Measurements from ENCODE around the gene ERF. TPM values are rescaled to one million over a fixed set of nuclear protein-coding genes. Genes with fewer than 3 reads are reported as not detected.

The ERF gene
- total and polyA plus RNA-seq, 2 donors (not counting 1 experiment from before 2014, with no cell fraction given): 48.6 to 51.5 TPM

DNA sequence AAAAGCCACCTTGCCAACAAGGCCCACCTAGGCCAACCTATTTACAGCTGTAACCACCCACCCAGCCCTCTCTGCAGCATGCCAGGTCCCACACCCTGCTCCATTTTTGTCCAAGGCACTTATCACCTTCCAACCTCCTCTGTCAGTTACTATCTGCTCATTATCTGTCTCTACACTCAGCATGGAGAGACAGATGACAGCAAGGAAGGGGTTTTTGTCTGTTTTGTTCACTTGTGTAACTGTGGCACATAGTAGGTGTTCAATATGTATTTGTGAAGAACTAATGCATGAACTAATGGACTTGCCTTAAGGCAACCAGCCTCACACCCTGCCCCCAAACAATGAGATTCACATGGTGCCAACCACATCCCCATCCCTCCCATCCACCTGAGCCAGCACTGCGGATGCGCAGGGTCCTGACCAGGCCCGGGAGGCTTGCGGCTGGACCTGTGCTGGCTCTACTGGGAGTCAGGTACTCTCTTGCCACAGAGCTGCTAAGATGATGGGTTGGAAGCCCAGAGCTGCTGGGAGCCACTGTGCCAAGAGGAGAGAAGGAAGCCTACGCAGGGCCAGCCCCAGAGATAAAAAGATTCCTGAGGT is 54.7 kb downstream of the ERF start:
- peak overlapping the region in 4 of 5 experiments; percentile 27 to 54 (median 48) for H3K4me3 ChIP-seq (ENCODE audit: control extremely low read depth in 1 of 5, extremely low read depth in 1 of 5, insufficient read depth in 1 of 5, low read depth in 2 of 5, low read length in 4 of 5)
- H3K27me3 ChIP-seq (replicated peaks in 1 of 4; ENCODE audit: control extremely low read depth in 1 of 4, control insufficient read depth in 3 of 4, insufficient read depth in 4 of 4, low read length in 3 of 4): no peaks in the 10 kb centered on the region
- H4K20me1 ChIP-seq (ENCODE audit: control insufficient read depth, insufficient read depth, low read length, poor library complexity, severe bottlenecking): peaks cover 38% of the 10 kb centered on the region
- ATAC-seq (ENCODE audit: low read depth): no peak
- peaks cover 0 to 7% (median 0%) of the 10 kb centered on the region in 3 donors for H3K9me3 ChIP-seq (ENCODE audit: control extremely low read depth in 1 of 3, control insufficient read depth in 2 of 3, insufficient read depth in 1 of 3, low read length in 2 of 3)
- POLR2A ChIA-PET: interaction anchor here (1.0 to 1.4 kb wide), 5 partner anchors 17 to 124 kb away, joined by 3 to 6 read pairs (median 4); partner anchors contain the start of genes DEDD2, POU2F2 and ZNF574
- H3K4me1 ChIP-seq (ENCODE audit: control insufficient read depth in 2 of 2, insufficient read depth in 2 of 2, low read length in 2 of 2): peaks cover 70 to 84% of the 10 kb centered on the region in 2 donors
- H3K27ac ChIP-seq (ENCODE audit: low read length in 2 of 2): peak overlapping the region; percentile 91 to 94
- intact Hi-C loops (cut with micrococcal nuclease): loop anchor here (5.0 kb wide), 1 partner anchor 82 kb away; no protein-coding TSS in a partner anchor
- Mint-ChIP-seq H3K4me3 (peak overlapping the region; percentile 77), H3K4me1 (peaks cover 88% of the 10 kb centered on the region), H3K9me3 (ENCODE audit: insufficient read depth) (no peaks in the 10 kb centered on the region), H3K27me3 (no peaks in the 10 kb centered on the region), H3K27ac (peak overlapping the region; percentile 92)
- TF ChIP-seq, protein P1, sequence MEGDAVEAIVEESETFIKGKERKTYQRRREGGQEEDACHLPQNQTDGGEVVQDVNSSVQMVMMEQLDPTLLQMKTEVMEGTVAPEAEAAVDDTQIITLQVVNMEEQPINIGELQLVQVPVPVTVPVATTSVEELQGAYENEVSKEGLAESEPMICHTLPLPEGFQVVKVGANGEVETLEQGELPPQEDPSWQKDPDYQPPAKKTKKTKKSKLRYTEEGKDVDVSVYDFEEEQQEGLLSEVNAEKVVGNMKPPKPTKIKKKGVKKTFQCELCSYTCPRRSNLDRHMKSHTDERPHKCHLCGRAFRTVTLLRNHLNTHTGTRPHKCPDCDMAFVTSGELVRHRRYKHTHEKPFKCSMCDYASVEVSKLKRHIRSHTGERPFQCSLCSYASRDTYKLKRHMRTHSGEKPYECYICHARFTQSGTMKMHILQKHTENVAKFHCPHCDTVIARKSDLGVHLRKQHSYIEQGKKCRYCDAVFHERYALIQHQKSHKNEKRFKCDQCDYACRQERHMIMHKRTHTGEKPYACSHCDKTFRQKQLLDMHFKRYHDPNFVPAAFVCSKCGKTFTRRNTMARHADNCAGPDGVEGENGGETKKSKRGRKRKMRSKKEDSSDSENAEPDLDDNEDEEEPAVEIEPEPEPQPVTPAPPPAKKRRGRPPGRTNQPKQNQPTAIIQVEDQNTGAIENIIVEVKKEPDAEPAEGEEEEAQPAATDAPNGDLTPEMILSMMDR (IDR thresholded peaks at IDR 0.05): no peak
- no peak for TF ChIP-seq EZH2 (IDR thresholded peaks at IDR 0.05; ENCODE audit: borderline replicate concordance, insufficient read depth, low read depth, low read length, poor library complexity, severe bottlenecking)
- H3K36me3 ChIP-seq (replicated peaks in 1 of 2; ENCODE audit: control extremely low read depth in 1 of 2, control insufficient read depth in 1 of 2, extremely low read depth in 1 of 2, insufficient read depth in 2 of 2, low read length in 1 of 2): peaks cover 0 to 54% of the 10 kb centered on the region in 2 experiments
- H3K79me2 ChIP-seq (ENCODE audit: control insufficient read depth, insufficient read depth, low read length): peaks cover 46% of the 10 kb centered on the region
- 73% methylated on average over 3 of the region's 5 CpGs for WGBS (ENCODE audit: insufficient coverage)
- H2AFZ ChIP-seq (ENCODE audit: insufficient read depth, low read depth, low read length, poor library complexity, severe bottlenecking): no peak overlapping the region
- CTCF ChIA-PET: interaction anchor here (0.7 to 4.2 kb wide), 9 partner anchors 15 to 79 kb away, joined by 3 to 25 read pairs (median 5); partner anchors contain the start of genes DEDD2, GSK3A and POU2F2
- DNase-seq: peak; percentile 32
- peak overlapping the region; percentile 57 for H3K9ac ChIP-seq (ENCODE audit: low read length)
- H3K4me2 ChIP-seq (replicated peaks; ENCODE audit: low read depth, low read length, poor library complexity, severe bottlenecking): peak overlapping the region; percentile 87

All from B cell (primary cell).